Sciatic nerve (tissue), 2 donors: ENCODE data around the gene MFAP4. TPM values are rescaled to one million over a fixed set of nuclear protein-coding genes. Genes with fewer than 3 reads are reported as not detected.

Experiments
- ATAC-seq: fragments of 200-7000 bp; cut with Tn5 transposase; one replicate; pipeline ENCODE4 v1.9.1; 2020; ENCODE audit warnings: mild to moderate bottlenecking, moderate library complexity
- DNase-seq: peaks from one replicate; pipeline ENCODE4 v3.0.0-alpha.2; 2020; ENCODE audit warnings: low spot score
- intact Hi-C: fragments of 100-400 bp; cut with DNase I; formaldehyde crosslinking; loops from one replicate; pipeline ENCODE4 v1.14.2; 2022
- total RNA-seq: library from RNA; stranded (reverse); fragmentation: NEBNext Ultra II Directional; extraction: Animal tissue kit (Norgen Biotek cat#: 25700); gene quantifications from one replicate; pipeline ENCODE4 v1.2.1, GENCODE V29; 2021
- donor health status: DM: no; HTN: no; CAD: no.
- donor health status: DM: no; HTN: no; CAD: no.

MFAP4 gene
- total RNA-seq, 1 donor from 2014 or later: 115 TPM

- intact Hi-C loops: no loop called here
- DNase-seq (no peak), ATAC-seq (no peak)
Measured at GRCh38 chr17:19411631-19412030, 24.6 kb upstream of the MFAP4 start.

- intact Hi-C loops: no loop called here
- DNase-seq (no peak), ATAC-seq (peak; percentile 44)
Measured at GRCh38 chr17:19410875-19411620, 24.1 kb upstream of the MFAP4 start, which contains the start of gene RNF112. Gene RNF112 (plus strand): TSS chr17:19411232. CDS start chr17:19411409, 177 bp downstream.

- DNase-seq (no peak), ATAC-seq (no peak)
- intact Hi-C loops: no loop called here
Measured at GRCh38 chr17:19410091-19410490, 23.1 kb upstream of the MFAP4 start.

GRCh38 chr17:19409509-19409908 lies 22.5 kb upstream of the MFAP4 start:
- DNase-seq: no peak
- no peak for ATAC-seq
- intact Hi-C loops: no loop called here

- DNase-seq (no peak), ATAC-seq (no peak)
- intact Hi-C loops: no loop called here
Measured at GRCh38 chr17:19409066-19409465, 22.1 kb upstream of the MFAP4 start.

- ATAC-seq (no peak), DNase-seq (no peak)
- intact Hi-C loops: no loop called here
Measured at GRCh38 chr17:19408346-19408710, 21.3 kb upstream of the MFAP4 start.

GRCh38 chr17:19407601-19408345 lies 20.8 kb upstream of the MFAP4 start:
- ATAC-seq (no peak), DNase-seq (no peak)
- intact Hi-C loops: no loop called here

- intact Hi-C loops: no loop called here
- no peak for DNase-seq
- no peak for ATAC-seq
Measured at GRCh38 chr17:19405114-19405513, 18.1 kb upstream of the MFAP4 start.

GRCh38 chr17:19404264-19404663 lies 17.3 kb upstream of the MFAP4 start:
- ATAC-seq (no peak), DNase-seq (no peak)
- intact Hi-C loops: no loop called here

GRCh38 chr17:19403021-19403420 lies 16.0 kb upstream of the MFAP4 start:
- ATAC-seq (no peak), DNase-seq (no peak)
- intact Hi-C loops: no loop called here

- intact Hi-C loops: no loop called here
- no peak for DNase-seq
- ATAC-seq: no peak
Measured at GRCh38 chr17:19402171-19402570, 15.2 kb upstream of the MFAP4 start.

GRCh38 chr17:19401321-19402010 lies 14.5 kb upstream of the MFAP4 start:
- DNase-seq: no peak
- intact Hi-C loops: no loop called here
- ATAC-seq: no peak

GRCh38 chr17:19399750-19400450 lies 12.9 kb upstream of the MFAP4 start:
- ATAC-seq (no peak), DNase-seq (no peak)
- intact Hi-C loops: no loop called here

GRCh38 chr17:19398301-19399181 lies 11.6 kb upstream of the MFAP4 start:
- ATAC-seq (peak; percentile 82), DNase-seq (peak; percentile 81)
- intact Hi-C loops: no loop called here

- ATAC-seq: no peak
- no peak for DNase-seq
- intact Hi-C loops: no loop called here
Measured at GRCh38 chr17:19397556-19398041, 10.6 kb upstream of the MFAP4 start.

GRCh38 chr17:19392303-19392702 lies 5.3 kb upstream of the MFAP4 start:
- intact Hi-C loops: no loop called here
- DNase-seq (peak; percentile 51), ATAC-seq (no peak)

GRCh38 chr17:19391432-19391831 lies 4.4 kb upstream of the MFAP4 start:
- intact Hi-C loops: no loop called here
- ATAC-seq (no peak), DNase-seq (peak; percentile 27)

- intact Hi-C loops: no loop called here
- DNase-seq (no peak), ATAC-seq (no peak)
Measured at GRCh38 chr17:19390951-19391350, 4.0 kb upstream of the MFAP4 start.
